OCI-LY3 (cell line): ENCODE measurements around the gene CGB3.
"Not testable (repeated sequence)": the region's sequence is repeated elsewhere in the genome, so short reads cannot be mapped to it uniquely, and the experiment has no call there.

Experiments used
- CTCF ChIP-seq: fragments of 200-600, 300-600 bp; sonication (generic); IDR thresholded peaks from 2 replicates; pipeline ENCODE4 v1.5.1; 2014; ENCODE audit warnings: antibody characterized with exemption, low read length, low read depth
- EZH2phosphoT487 ChIP-seq: fragments of 200-600 bp; shearing (Covaris generic); IDR thresholded peaks from 2 replicates; pipeline ENCODE4 v1.6.1; 2018; ENCODE audit warnings: antibody characterized with exemption, mixed run types, low read depth

GRCh38 chr19:49024233-49024632, at the start of gene CGB3:
- TF ChIP-seq CTCF, EZH2phosphoT487: not testable (repeated sequence)
